HEK293 (cell line): Measurements from ENCODE around the gene ERO1B.

ENCODE experiments used
- CTCF ChIA-PET: fragments of 350-600 bp; formaldehyde crosslinking; extraction: SDS; loops from one replicate; lab custom pipeline; 2021; ENCODE audit warnings: antibody characterized with exemption; lab: Yijun Ruan, JAX
- POLR2A ChIA-PET: fragments of 300-600 bp; formaldehyde crosslinking; extraction: SDS; loops from one replicate; lab custom pipeline; 2020; ENCODE audit warnings: antibody characterized with exemption, inconsistent platforms; lab: Yijun Ruan, JAX
- H3K27ac ChIP-seq: fragments of 200-500 bp; sonication (Bioruptor generic); 2 replicates; pipeline ENCODE4 v1.5.1; 2014; ENCODE audit warnings: low read depth, low read length, control low read depth, inconsistent platforms; ENCODE audit errors: extremely low read depth
- H3K36me3 ChIP-seq, 2 experiments: fragments of 200-500 bp in 1 of 2; sonication (Bioruptor generic) in 1 of 2; 1 replicate in 1 of 2; 2 replicates in 1 of 2; pipeline ENCODE4 v1.5.1; 2014 to 2017; ENCODE audit warnings: inconsistent platforms in 2 of 2, low read length in 2 of 2; ENCODE audit not compliant: control insufficient read depth in 2 of 2, insufficient read depth in 1 of 2
- H3K4me1 ChIP-seq: fragments of 200-500 bp; sonication (Bioruptor generic); 2 replicates; pipeline ENCODE4 v1.5.1; 2014; ENCODE audit warnings: mild to moderate bottlenecking, low read length, inconsistent platforms; ENCODE audit not compliant: control insufficient read depth, insufficient read depth
- H3K4me3 ChIP-seq: 2 replicates; pipeline ENCODE4 v1.5.1; 2011; ENCODE audit warnings: low read depth, mild to moderate bottlenecking, control low read depth, low read length, moderate library complexity
- H3K9me3 ChIP-seq: fragments of 200-500 bp; sonication (Bioruptor generic); 2 replicates; pipeline ENCODE4 v1.5.1; 2014; ENCODE audit warnings: low read depth, low read length, inconsistent platforms; ENCODE audit not compliant: control insufficient read depth, insufficient read depth
- BCL11B ChIP-seq: fragments of 450-650 bp; formaldehyde crosslinking; IDR thresholded peaks from 2 replicates; pipeline ENCODE4 v1.5.1; 2016; ENCODE audit warnings: low read depth, missing biosample characterization, missing genetic modification characterization
- HOXD13 ChIP-seq: sonication (generic); formaldehyde crosslinking; IDR thresholded peaks from 2 replicates; pipeline ENCODE4 v1.8.0; 2022; ENCODE audit warnings: missing genetic modification reagents, borderline replicate concordance
- RBAK ChIP-seq: fragments of 450-650 bp; formaldehyde crosslinking; IDR thresholded peaks from 2 replicates; pipeline ENCODE4 v1.5.1; 2016; ENCODE audit warnings: missing biosample characterization, missing genetic modification characterization
- SETDB1 ChIP-seq: IDR thresholded peaks from one replicate; pipeline ENCODE4 v1.6.1; 2017; ENCODE audit warnings: mild to moderate bottlenecking, low read length, moderate library complexity, mixed read lengths; ENCODE audit not compliant: insufficient read length
- TRIM28 ChIP-seq: IDR thresholded peaks from 2 replicates; pipeline ENCODE4 v1.6.1; 2011; ENCODE audit warnings: low read length, control low read depth, borderline replicate concordance
- ZNF138 ChIP-seq: fragments of 450-650 bp; formaldehyde crosslinking; IDR thresholded peaks from 2 replicates; pipeline ENCODE4 v1.5.1; 2016; ENCODE audit warnings: missing biosample characterization, missing genetic modification characterization, borderline replicate concordance
- ZNF19 ChIP-seq: fragments of 450-650 bp; formaldehyde crosslinking; IDR thresholded peaks from 2 replicates; pipeline ENCODE4; 2016; ENCODE audit warnings: missing biosample characterization, missing genetic modification characterization, low read depth
- ZNF239 ChIP-seq: fragments of 450-650 bp; formaldehyde crosslinking; IDR thresholded peaks from 2 replicates; pipeline ENCODE4 v1.5.1; 2016; ENCODE audit warnings: missing biosample characterization, missing genetic modification characterization
- ZNF302 ChIP-seq: fragments of 450-650 bp; formaldehyde crosslinking; IDR thresholded peaks from 2 replicates; pipeline ENCODE4 v1.5.1; 2016; ENCODE audit warnings: missing biosample characterization, missing genetic modification characterization, low read depth
- ZNF324 ChIP-seq: fragments of 450-650 bp; formaldehyde crosslinking; IDR thresholded peaks from 2 replicates; pipeline ENCODE4 v1.5.1; 2016; ENCODE audit warnings: missing biosample characterization, missing genetic modification characterization
- ZNF404 ChIP-seq: fragments of 450-650 bp; formaldehyde crosslinking; IDR thresholded peaks from 2 replicates; pipeline ENCODE4 v1.5.1; 2017; ENCODE audit warnings: missing biosample characterization, missing genetic modification characterization
- ZNF571 ChIP-seq: fragments of 450-650 bp; formaldehyde crosslinking; IDR thresholded peaks from 2 replicates; pipeline ENCODE4 v1.5.0; 2017; ENCODE audit warnings: missing biosample characterization, missing genetic modification characterization
- ZNF624 ChIP-seq: fragments of 450-650 bp; formaldehyde crosslinking; IDR thresholded peaks from 2 replicates; pipeline ENCODE4 v1.5.1; 2017; ENCODE audit warnings: missing biosample characterization, missing genetic modification characterization
- ZNF626 ChIP-seq: fragments of 450-650 bp; sonication (Bioruptor Pico); formaldehyde crosslinking; IDR thresholded peaks from 2 replicates; pipeline ENCODE4 v1.5.1; 2018; ENCODE audit warnings: missing biosample characterization, missing genetic modification characterization, inconsistent platforms
- ZNF660 ChIP-seq: fragments of 450-650 bp; IDR thresholded peaks from 2 replicates; pipeline ENCODE4 v1.5.1; 2018; ENCODE audit warnings: missing biosample characterization, mild to moderate bottlenecking, missing genetic modification characterization
- ZNF677 ChIP-seq: fragments of 450-650 bp; IDR thresholded peaks from 2 replicates; pipeline ENCODE4 v1.5.0; 2018; ENCODE audit warnings: missing biosample characterization, mild to moderate bottlenecking, missing genetic modification characterization, moderate library complexity
- ZNF76 ChIP-seq: fragments of 450-650 bp; formaldehyde crosslinking; IDR thresholded peaks from 2 replicates; pipeline ENCODE4; 2016; ENCODE audit warnings: low read depth, missing biosample characterization, missing genetic modification characterization, borderline replicate concordance
- ZNF785 ChIP-seq: fragments of 450-650 bp; formaldehyde crosslinking; IDR thresholded peaks from 2 replicates; pipeline ENCODE4 v1.5.1; 2016; ENCODE audit warnings: missing biosample characterization, missing genetic modification characterization
- ZNF792 ChIP-seq: fragments of 450-650 bp; formaldehyde crosslinking; IDR thresholded peaks from 2 replicates; pipeline ENCODE4 v1.5.1; 2016; ENCODE audit warnings: missing biosample characterization, missing genetic modification characterization
- ZSCAN30 ChIP-seq: fragments of 450-650 bp; IDR thresholded peaks from 2 replicates; pipeline ENCODE4 v1.5.1; 2018; ENCODE audit warnings: missing biosample characterization, mild to moderate bottlenecking, missing genetic modification characterization, moderate library complexity
- TF ChIP-seq, protein P1 (sequence below): fragments of 450-650 bp; formaldehyde crosslinking; IDR thresholded peaks from 2 replicates; pipeline ENCODE4 v1.5.1; 2016; ENCODE audit warnings: missing biosample characterization, missing genetic modification characterization
- TF ChIP-seq, protein P2 (sequence below): fragments of 450-650 bp; formaldehyde crosslinking; IDR thresholded peaks from 2 replicates; pipeline ENCODE4 v1.5.1; 2017; ENCODE audit warnings: missing biosample characterization, missing genetic modification characterization
- TF ChIP-seq, protein P3 (sequence below): fragments of 450-650 bp; formaldehyde crosslinking; IDR thresholded peaks from 2 replicates; pipeline ENCODE4 v1.5.1; 2016; ENCODE audit warnings: missing biosample characterization, missing genetic modification characterization
- TF ChIP-seq, protein P4 (sequence below): fragments of 450-650 bp; formaldehyde crosslinking; IDR thresholded peaks from 2 replicates; pipeline ENCODE4 v1.5.1; 2016; ENCODE audit warnings: missing biosample characterization, missing genetic modification characterization, borderline replicate concordance

The ERO1B gene

DNA sequence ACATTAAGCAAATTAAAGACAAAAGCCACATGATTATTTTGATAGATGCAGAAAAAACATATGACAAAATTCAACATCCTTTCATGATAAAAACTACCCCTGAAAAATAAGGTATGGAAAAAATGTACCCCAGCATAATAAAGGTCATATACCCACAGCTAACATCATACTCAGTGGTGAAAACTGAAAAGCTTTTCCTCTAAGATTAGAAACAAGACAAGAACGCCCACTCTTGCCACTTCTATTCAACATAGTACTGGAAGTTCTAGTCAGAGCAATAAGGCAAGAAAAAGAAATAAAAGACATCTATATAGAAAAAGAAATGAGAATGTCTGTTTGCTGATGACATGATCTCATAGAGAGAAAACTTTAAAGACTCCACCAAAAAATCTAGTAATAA lies 20.7 kb downstream of the ERO1B start:
- Histone ChIP-seq H3K4me1 (no peaks in the 10 kb centered on the region), H3K9me3 (0 out of 2 replicates have a peak, but pooled peaks cover 2% of the 10 kb centered on the region), H3K27ac (no peak overlapping the region), H3K4me3 (no peak overlapping the region), H3K36me3 (peaks cover 0 to 15% of the 10 kb centered on the region in 2 experiments; a peak in 2 of 3 replicates)
- ChIA-PET POLR2A (no interaction called here), CTCF (interaction anchor here (0.6 kb wide), 1 partner anchor 1073 kb away, joined by 4 read pairs; no protein-coding TSS in a partner anchor)
- TF ChIP-seq, protein P1, sequence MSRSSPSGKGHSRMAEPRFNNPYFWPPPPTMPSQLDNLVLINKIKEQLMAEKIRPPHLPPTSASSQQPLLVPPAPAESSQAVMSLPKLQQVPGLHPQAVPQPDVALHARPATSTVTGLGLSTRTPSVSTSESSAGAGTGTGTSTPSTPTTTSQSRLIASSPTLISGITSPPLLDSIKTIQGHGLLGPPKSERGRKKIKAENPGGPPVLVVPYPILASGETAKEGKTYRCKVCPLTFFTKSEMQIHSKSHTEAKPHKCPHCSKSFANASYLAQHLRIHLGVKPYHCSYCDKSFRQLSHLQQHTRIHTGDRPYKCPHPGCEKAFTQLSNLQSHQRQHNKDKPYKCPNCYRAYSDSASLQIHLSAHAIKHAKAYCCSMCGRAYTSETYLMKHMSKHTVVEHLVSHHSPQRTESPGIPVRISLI (tag by site-specific recombination), result no peak
- peak; percentile 8 for TF ChIP-seq SETDB1

DNA sequence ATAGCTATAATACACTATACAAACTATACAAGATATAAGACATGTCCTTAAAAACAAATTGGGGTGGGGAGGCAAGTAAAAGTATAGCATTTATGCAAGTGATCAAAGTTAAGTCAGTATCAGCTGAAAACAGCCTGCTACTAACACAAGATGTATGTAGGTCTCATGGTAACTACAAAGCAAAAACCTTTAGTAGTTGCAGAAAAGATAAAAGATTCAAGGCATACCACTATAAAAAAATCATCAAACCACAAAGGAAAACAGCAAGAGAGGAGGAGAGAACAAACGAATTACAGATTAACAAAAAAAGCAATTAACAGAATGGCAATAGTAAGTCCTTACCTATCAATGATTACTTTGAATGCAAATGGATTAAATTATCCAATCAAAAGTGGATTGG lies 22.7 kb downstream of the ERO1B start:
- TF ChIP-seq, protein P2, sequence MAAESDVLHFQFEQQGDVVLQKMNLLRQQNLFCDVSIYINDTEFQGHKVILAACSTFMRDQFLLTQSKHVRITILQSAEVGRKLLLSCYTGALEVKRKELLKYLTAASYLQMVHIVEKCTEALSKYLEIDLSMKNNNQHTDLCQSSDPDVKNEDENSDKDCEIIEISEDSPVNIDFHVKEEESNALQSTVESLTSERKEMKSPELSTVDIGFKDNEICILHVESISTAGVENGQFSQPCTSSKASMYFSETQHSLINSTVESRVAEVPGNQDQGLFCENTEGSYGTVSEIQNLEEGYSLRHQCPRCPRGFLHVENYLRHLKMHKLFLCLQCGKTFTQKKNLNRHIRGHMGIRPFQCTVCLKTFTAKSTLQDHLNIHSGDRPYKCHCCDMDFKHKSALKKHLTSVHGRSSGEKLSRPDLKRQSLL (tag by site-specific recombination), result no peak
- TF ChIP-seq TRIM28 (no peak), ZNF660 (tag by site-specific recombination) (no peak), ZNF404 (tag by site-specific recombination) (no peak), ZNF19 (no peak), ZNF324 (tag by site-specific recombination) (no peak), RBAK (no peak)
- TF ChIP-seq, protein P3, sequence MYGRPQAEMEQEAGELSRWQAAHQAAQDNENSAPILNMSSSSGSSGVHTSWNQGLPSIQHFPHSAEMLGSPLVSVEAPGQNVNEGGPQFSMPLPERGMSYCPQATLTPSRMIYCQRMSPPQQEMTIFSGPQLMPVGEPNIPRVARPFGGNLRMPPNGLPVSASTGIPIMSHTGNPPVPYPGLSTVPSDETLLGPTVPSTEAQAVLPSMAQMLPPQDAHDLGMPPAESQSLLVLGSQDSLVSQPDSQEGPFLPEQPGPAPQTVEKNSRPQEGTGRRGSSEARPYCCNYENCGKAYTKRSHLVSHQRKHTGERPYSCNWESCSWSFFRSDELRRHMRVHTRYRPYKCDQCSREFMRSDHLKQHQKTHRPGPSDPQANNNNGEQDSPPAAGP, result no peak
- TF ChIP-seq, all 188 proteins: peak for 0
- Histone ChIP-seq H3K9me3 (0 out of 2 replicates have a peak, but pooled peaks cover 2% of the 10 kb centered on the region), H3K4me3 (no peak overlapping the region), H3K36me3 (peaks cover 0 to 15% of the 10 kb centered on the region in 2 experiments; a peak in 2 of 3 replicates), H3K4me1 (no peaks in the 10 kb centered on the region), H3K27ac (no peak overlapping the region)
- ChIA-PET POLR2A (no interaction called here), CTCF (interaction anchor here (1.0 kb wide), 1 partner anchor 121 kb away, joined by 3 read pairs; no protein-coding TSS in a partner anchor)

DNA sequence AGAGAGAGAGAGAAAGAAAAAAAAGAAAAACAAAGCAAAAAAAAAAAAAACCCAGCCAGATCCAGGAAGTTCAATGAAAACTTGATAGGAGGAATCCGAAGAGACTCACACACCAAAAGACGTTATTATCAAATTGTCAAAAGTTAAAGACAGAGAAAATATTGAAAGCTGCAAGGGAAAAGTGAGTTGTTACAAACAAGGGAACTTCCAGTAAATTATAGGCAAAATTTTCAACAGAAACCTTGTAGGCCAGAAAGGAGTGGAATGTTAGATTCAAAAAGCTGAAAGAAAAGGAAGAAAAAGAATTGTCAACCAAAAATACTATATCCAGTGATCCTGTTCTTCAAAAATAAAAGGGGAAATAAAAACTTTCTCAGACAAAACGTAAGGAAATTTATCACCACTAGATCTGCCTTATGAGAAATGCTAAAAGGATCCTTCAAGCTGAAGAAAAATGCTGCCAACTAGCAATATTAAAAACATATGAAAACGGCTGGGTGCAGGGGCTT lies 23.6 kb downstream of the ERO1B start:
- ChIA-PET POLR2A (no interaction called here), CTCF (interaction anchor here (0.6 kb wide), 1 partner anchor 286 kb away, joined by 3 read pairs; no protein-coding TSS in a partner anchor)
- Histone ChIP-seq H3K27ac (no peak overlapping the region), H3K4me3 (no peak overlapping the region), H3K36me3 (peaks cover 1 to 15% of the 10 kb centered on the region in 2 experiments), H3K9me3 (0 out of 2 replicates have a peak, but pooled peaks cover 2% of the 10 kb centered on the region), H3K4me1 (no peaks in the 10 kb centered on the region)
- TF ChIP-seq ZNF76 (tag by site-specific recombination), result no peak
- no peak for TF ChIP-seq ZNF792
- no peak for TF ChIP-seq ZNF302 (tag by site-specific recombination)
- TF ChIP-seq, protein P4, sequence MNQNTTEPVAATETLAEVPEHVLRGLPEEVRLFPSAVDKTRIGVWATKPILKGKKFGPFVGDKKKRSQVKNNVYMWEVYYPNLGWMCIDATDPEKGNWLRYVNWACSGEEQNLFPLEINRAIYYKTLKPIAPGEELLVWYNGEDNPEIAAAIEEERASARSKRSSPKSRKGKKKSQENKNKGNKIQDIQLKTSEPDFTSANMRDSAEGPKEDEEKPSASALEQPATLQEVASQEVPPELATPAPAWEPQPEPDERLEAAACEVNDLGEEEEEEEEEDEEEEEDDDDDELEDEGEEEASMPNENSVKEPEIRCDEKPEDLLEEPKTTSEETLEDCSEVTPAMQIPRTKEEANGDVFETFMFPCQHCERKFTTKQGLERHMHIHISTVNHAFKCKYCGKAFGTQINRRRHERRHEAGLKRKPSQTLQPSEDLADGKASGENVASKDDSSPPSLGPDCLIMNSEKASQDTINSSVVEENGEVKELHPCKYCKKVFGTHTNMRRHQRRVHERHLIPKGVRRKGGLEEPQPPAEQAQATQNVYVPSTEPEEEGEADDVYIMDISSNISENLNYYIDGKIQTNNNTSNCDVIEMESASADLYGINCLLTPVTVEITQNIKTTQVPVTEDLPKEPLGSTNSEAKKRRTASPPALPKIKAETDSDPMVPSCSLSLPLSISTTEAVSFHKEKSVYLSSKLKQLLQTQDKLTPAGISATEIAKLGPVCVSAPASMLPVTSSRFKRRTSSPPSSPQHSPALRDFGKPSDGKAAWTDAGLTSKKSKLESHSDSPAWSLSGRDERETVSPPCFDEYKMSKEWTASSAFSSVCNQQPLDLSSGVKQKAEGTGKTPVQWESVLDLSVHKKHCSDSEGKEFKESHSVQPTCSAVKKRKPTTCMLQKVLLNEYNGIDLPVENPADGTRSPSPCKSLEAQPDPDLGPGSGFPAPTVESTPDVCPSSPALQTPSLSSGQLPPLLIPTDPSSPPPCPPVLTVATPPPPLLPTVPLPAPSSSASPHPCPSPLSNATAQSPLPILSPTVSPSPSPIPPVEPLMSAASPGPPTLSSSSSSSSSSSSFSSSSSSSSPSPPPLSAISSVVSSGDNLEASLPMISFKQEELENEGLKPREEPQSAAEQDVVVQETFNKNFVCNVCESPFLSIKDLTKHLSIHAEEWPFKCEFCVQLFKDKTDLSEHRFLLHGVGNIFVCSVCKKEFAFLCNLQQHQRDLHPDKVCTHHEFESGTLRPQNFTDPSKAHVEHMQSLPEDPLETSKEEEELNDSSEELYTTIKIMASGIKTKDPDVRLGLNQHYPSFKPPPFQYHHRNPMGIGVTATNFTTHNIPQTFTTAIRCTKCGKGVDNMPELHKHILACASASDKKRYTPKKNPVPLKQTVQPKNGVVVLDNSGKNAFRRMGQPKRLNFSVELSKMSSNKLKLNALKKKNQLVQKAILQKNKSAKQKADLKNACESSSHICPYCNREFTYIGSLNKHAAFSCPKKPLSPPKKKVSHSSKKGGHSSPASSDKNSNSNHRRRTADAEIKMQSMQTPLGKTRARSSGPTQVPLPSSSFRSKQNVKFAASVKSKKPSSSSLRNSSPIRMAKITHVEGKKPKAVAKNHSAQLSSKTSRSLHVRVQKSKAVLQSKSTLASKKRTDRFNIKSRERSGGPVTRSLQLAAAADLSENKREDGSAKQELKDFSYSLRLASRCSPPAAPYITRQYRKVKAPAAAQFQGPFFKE (tag by site-specific recombination), result no peak
- no peak for TF ChIP-seq ZNF677 (tag by site-specific recombination)
- TF ChIP-seq ZNF624 (tag by site-specific recombination), result no peak
- TF ChIP-seq ZNF626 (tag by site-specific recombination), result peak; percentile 89
- no peak for TF ChIP-seq ZNF239 (tag by site-specific recombination)
- TF ChIP-seq SETDB1, result peak; percentile 96
- TF ChIP-seq BCL11B, result no peak
- TF ChIP-seq HOXD13 (CRISPR knock-in tag), result no peak
- TF ChIP-seq ZNF138 (tag by site-specific recombination), result no peak
- no peak for TF ChIP-seq ZNF785
- no peak for TF ChIP-seq ZNF571
- TF ChIP-seq ZSCAN30 (tag by site-specific recombination), result no peak
